Measurements from ENCODE around the gene DIS3L. TPM values are rescaled to one million over a fixed set of nuclear protein-coding genes. Genes with fewer than 3 reads are reported as not detected.

DIS3L gene
- total and polyA plus RNA-seq, 2 of the 13 experiments (the other 11 are each of a cell fraction or from before 2014, with no cell fraction given), result 21.0 to 50.5 TPM

GRCh38 chr15:66294157-66294931 lies 976 bp downstream of the DIS3L start (continued):
- TF ChIP-seq HMGXB4 (CRISPR knock-in tag; IDR thresholded peaks at IDR 0.05; ENCODE audit: borderline replicate concordance in 1 of 2, low read depth in 1 of 2) (peak; percentile 32 to 44; a peak in 2 of 4 replicates), ZNF577 (CRISPR knock-in tag; IDR thresholded peaks at IDR 0.05; ENCODE audit: borderline replicate concordance, low read depth) (no peak), SALL1 (CRISPR knock-in tag; IDR thresholded peaks at IDR 0.05) (peak; percentile 32; the same call in 1 of the 2 replicates), ZSCAN29 (CRISPR knock-in tag; conservative IDR thresholded peaks at IDR 0.05) (no peak), ZBED4 (CRISPR knock-in tag; IDR thresholded peaks at IDR 0.05; ENCODE audit: borderline replicate concordance) (0 out of 2 replicates have a peak, but pooled peaks have one; percentile 21), U2AF1 (optimal IDR thresholded peaks at IDR 0.05; ENCODE audit: low read depth, low read length) (peak; percentile 62), NR2F1 (CRISPR knock-in tag; IDR thresholded peaks at IDR 0.05) (no peak), ZNF280D (CRISPR knock-in tag; IDR thresholded peaks at IDR 0.05) (peak; percentile 7; the same call in 1 of the 2 replicates), PHF8 (CRISPR knock-in tag; IDR thresholded peaks at IDR 0.05) (peak; percentile 62), XBP1 (CRISPR knock-in tag; IDR thresholded peaks at IDR 0.05) (no peak)
- TF ChIP-seq, protein P1, sequence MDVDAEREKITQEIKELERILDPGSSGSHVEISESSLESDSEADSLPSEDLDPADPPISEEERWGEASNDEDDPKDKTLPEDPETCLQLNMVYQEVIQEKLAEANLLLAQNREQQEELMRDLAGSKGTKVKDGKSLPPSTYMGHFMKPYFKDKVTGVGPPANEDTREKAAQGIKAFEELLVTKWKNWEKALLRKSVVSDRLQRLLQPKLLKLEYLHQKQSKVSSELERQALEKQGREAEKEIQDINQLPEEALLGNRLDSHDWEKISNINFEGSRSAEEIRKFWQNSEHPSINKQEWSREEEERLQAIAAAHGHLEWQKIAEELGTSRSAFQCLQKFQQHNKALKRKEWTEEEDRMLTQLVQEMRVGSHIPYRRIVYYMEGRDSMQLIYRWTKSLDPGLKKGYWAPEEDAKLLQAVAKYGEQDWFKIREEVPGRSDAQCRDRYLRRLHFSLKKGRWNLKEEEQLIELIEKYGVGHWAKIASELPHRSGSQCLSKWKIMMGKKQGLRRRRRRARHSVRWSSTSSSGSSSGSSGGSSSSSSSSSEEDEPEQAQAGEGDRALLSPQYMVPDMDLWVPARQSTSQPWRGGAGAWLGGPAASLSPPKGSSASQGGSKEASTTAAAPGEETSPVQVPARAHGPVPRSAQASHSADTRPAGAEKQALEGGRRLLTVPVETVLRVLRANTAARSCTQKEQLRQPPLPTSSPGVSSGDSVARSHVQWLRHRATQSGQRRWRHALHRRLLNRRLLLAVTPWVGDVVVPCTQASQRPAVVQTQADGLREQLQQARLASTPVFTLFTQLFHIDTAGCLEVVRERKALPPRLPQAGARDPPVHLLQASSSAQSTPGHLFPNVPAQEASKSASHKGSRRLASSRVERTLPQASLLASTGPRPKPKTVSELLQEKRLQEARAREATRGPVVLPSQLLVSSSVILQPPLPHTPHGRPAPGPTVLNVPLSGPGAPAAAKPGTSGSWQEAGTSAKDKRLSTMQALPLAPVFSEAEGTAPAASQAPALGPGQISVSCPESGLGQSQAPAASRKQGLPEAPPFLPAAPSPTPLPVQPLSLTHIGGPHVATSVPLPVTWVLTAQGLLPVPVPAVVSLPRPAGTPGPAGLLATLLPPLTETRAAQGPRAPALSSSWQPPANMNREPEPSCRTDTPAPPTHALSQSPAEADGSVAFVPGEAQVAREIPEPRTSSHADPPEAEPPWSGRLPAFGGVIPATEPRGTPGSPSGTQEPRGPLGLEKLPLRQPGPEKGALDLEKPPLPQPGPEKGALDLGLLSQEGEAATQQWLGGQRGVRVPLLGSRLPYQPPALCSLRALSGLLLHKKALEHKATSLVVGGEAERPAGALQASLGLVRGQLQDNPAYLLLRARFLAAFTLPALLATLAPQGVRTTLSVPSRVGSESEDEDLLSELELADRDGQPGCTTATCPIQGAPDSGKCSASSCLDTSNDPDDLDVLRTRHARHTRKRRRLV (CRISPR knock-in tag; IDR thresholded peaks at IDR 0.05), result 0 out of 2 replicates have a peak, but pooled peaks have one; percentile 18

All from HepG2 (cell line).